Measurements from ENCODE around the gene PAAF1.

Gene PAAF1

DNA sequence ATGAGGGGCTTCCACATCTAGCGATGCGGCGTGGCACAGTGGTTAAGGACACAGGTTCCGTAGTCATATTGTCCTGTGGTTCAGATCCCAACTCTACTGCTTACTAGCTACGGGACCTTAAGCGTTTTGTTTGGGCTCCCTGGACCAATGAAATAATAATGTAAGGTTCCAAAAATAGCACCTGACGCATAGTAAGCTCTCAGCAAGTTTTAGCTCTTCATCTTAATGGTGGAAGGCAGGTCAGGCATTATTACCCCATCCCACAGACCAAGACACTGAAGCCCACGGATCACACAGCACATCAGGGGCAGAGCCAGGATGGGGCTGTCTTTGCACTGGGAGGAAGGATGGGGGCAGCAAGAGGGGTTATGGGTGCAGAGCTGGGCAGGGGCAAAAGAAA, 87.1 kb downstream of the PAAF1 start:
- Histone ChIP-seq H3K4me1 (ENCODE audit: control insufficient read depth, insufficient read depth, low read depth, low read length) (peaks cover 8% of the 10 kb centered on the region), H3K36me3 (ENCODE audit: control insufficient read depth in 1 of 2, insufficient read depth in 2 of 2, low read depth in 1 of 2, low read length in 2 of 2) (peaks cover 0 to 23% of the 10 kb centered on the region in 2 experiments), H3K23ac (ENCODE audit: low read length in 2 of 2) (peak overlapping the region in 1 of 2 experiments; percentile 10), H2BK120ac (ENCODE audit: low read depth, low read length) (peak overlapping the region; percentile 54), H2BK5ac (ENCODE audit: low read depth, low read length, poor library complexity, severe bottlenecking) (peak overlapping the region; percentile 36), H3K4me3 (ENCODE audit: insufficient read depth in 1 of 2, low read depth in 1 of 2, low read length in 2 of 2) (no peak overlapping the region), H2AK5ac (ENCODE audit: low read length, severe bottlenecking) (no peak overlapping the region), H2BK15ac (ENCODE audit: low read depth, poor library complexity, severe bottlenecking) (no peak overlapping the region), H4K8ac (ENCODE audit: low read length) (no peak overlapping the region), H3K27me3 (ENCODE audit: control insufficient read depth in 1 of 2, insufficient read depth in 1 of 2, low read length in 2 of 2) (peaks cover 0 to 34% of the 10 kb centered on the region in 2 experiments), H2BK12ac (ENCODE audit: low read length in 2 of 2) (peak overlapping the region in 1 of 2 experiments; percentile 38), H3K18ac (ENCODE audit: low read depth in 1 of 2, low read length in 2 of 2) (no peak overlapping the region), H3K27ac (ENCODE audit: low read length, poor library complexity, severe bottlenecking) (no peak overlapping the region), H3K9ac (ENCODE audit: low read length) (peak overlapping the region; percentile 18), H3K4me2 (ENCODE audit: low read length, poor library complexity, severe bottlenecking) (no peak overlapping the region), H3K9me3 (ENCODE audit: control insufficient read depth, low read length) (no peaks in the 10 kb centered on the region), H3K79me1 (replicated peaks; ENCODE audit: low read length, poor library complexity, severe bottlenecking) (peaks cover 4% of the 10 kb centered on the region), H3K14ac (ENCODE audit: low read length in 2 of 2) (no peak overlapping the region), H3K4ac (ENCODE audit: low read depth in 1 of 2, low read length in 2 of 2) (no peak overlapping the region), H2AFZ (ENCODE audit: low read depth, low read length) (no peak overlapping the region), H4K91ac (ENCODE audit: low read length) (peak overlapping the region; percentile 18)
- no peak for DNase-seq
- 84% methylated on average over 8 of the region's 8 CpGs for WGBS

DNA sequence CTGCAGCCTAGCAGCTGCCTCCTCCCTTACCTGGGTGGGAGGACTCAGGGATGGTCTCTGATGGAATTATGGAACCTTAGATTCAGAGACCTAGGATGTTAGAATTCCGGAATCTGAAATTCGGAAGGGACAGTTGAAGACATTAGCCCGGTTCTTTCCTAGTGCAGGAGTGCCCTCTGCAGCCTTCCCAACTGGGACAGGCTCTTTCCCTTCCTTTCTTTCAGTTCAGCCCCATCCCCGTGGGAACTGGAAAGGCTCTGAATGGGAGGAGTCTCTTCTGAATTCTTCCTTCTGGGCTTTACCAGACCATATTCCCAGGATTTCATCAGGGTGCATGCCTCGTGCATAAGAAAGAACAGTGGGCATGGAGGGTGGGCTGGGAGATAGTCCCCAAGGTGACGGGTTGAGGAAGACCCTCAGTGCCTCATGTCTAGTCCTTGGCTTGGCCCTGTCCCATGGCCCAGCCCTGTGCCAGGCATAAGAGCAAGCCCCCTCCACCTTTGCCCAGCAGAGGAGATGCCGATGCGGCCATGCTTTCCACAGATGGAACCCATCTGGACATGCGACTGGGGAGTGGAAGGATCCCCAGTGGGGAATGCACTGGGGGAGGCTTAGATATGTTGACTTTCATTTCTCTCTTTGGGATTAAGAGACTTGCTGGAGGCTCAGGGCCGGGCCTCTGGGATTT, 88.4 kb downstream of the PAAF1 start:
- Histone ChIP-seq H2BK5ac (ENCODE audit: low read depth, low read length, poor library complexity, severe bottlenecking) (no peak overlapping the region), H4K91ac (ENCODE audit: low read length) (no peak overlapping the region), H3K27me3 (ENCODE audit: control insufficient read depth in 1 of 2, insufficient read depth in 1 of 2, low read length in 2 of 2) (peaks cover 0 to 34% of the 10 kb centered on the region in 2 experiments), H3K27ac (ENCODE audit: low read length, poor library complexity, severe bottlenecking) (no peak overlapping the region), H2BK15ac (ENCODE audit: low read depth, poor library complexity, severe bottlenecking) (no peak overlapping the region), H3K79me1 (replicated peaks; ENCODE audit: low read length, poor library complexity, severe bottlenecking) (peaks cover 4% of the 10 kb centered on the region), H3K4me2 (ENCODE audit: low read length, poor library complexity, severe bottlenecking) (no peak overlapping the region), H3K23ac (ENCODE audit: low read length in 2 of 2) (no peak overlapping the region), H3K14ac (ENCODE audit: low read length in 2 of 2) (no peak overlapping the region), H2AK5ac (ENCODE audit: low read length, severe bottlenecking) (no peak overlapping the region), H3K9me3 (ENCODE audit: control insufficient read depth, low read length) (no peaks in the 10 kb centered on the region), H3K4ac (ENCODE audit: low read depth in 1 of 2, low read length in 2 of 2) (no peak overlapping the region), H3K36me3 (ENCODE audit: control insufficient read depth in 1 of 2, insufficient read depth in 2 of 2, low read depth in 1 of 2, low read length in 2 of 2) (peaks cover 0 to 19% of the 10 kb centered on the region in 2 experiments), H4K8ac (ENCODE audit: low read length) (no peak overlapping the region), H2BK12ac (ENCODE audit: low read length in 2 of 2) (no peak overlapping the region), H3K4me1 (ENCODE audit: control insufficient read depth, insufficient read depth, low read depth, low read length) (peaks cover 8% of the 10 kb centered on the region), H2BK120ac (ENCODE audit: low read depth, low read length) (no peak overlapping the region), H3K9ac (ENCODE audit: low read length) (no peak overlapping the region), H3K18ac (ENCODE audit: low read depth in 1 of 2, low read length in 2 of 2) (no peak overlapping the region), H3K4me3 (ENCODE audit: insufficient read depth in 1 of 2, low read depth in 1 of 2, low read length in 2 of 2) (no peak overlapping the region), H2AFZ (ENCODE audit: low read depth, low read length) (no peak overlapping the region)
- peak; percentile 19 for DNase-seq
- 91% methylated on average over 8 of the region's 10 CpGs for WGBS

DNA sequence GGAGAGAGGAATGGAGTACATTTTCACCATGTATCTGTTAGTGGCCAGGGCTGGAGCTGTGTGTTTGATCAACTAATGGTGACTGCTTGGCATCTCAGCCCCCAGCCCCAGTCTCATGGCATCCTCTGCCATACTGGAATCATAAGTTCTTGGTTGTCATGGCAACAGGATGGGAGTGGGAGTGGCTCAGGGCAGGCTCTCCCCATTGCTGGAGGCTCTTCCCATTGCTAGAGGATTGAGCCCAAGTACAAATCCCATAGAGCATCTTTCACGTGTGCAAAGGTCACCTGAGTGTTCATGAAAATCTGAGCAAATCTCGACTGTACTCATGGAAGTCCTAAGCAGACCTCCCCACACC, 88.9 kb downstream of the PAAF1 start:
- Histone ChIP-seq H3K27ac (ENCODE audit: low read length, poor library complexity, severe bottlenecking) (no peak overlapping the region), H2BK12ac (ENCODE audit: low read length in 2 of 2) (no peak overlapping the region), H2AK5ac (ENCODE audit: low read length, severe bottlenecking) (no peak overlapping the region), H4K8ac (ENCODE audit: low read length) (no peak overlapping the region), H3K4me2 (ENCODE audit: low read length, poor library complexity, severe bottlenecking) (no peak overlapping the region), H2BK120ac (ENCODE audit: low read depth, low read length) (no peak overlapping the region), H3K14ac (ENCODE audit: low read length in 2 of 2) (no peak overlapping the region), H2AFZ (ENCODE audit: low read depth, low read length) (no peak overlapping the region), H3K36me3 (ENCODE audit: control insufficient read depth in 1 of 2, insufficient read depth in 2 of 2, low read depth in 1 of 2, low read length in 2 of 2) (peaks cover 0 to 19% of the 10 kb centered on the region in 2 experiments), H3K18ac (ENCODE audit: low read depth in 1 of 2, low read length in 2 of 2) (no peak overlapping the region), H3K9me3 (ENCODE audit: control insufficient read depth, low read length) (no peaks in the 10 kb centered on the region), H2BK5ac (ENCODE audit: low read depth, low read length, poor library complexity, severe bottlenecking) (no peak overlapping the region), H3K23ac (ENCODE audit: low read length in 2 of 2) (no peak overlapping the region), H4K91ac (ENCODE audit: low read length) (no peak overlapping the region), H3K27me3 (ENCODE audit: control insufficient read depth in 1 of 2, insufficient read depth in 1 of 2, low read length in 2 of 2) (peaks cover 0 to 34% of the 10 kb centered on the region in 2 experiments), H2BK15ac (ENCODE audit: low read depth, poor library complexity, severe bottlenecking) (no peak overlapping the region), H3K4me1 (ENCODE audit: control insufficient read depth, insufficient read depth, low read depth, low read length) (peaks cover 8% of the 10 kb centered on the region), H3K9ac (ENCODE audit: low read length) (no peak overlapping the region), H3K79me1 (replicated peaks; ENCODE audit: low read length, poor library complexity, severe bottlenecking) (peaks cover 4% of the 10 kb centered on the region), H3K4ac (ENCODE audit: low read depth in 1 of 2, low read length in 2 of 2) (no peak overlapping the region), H3K4me3 (ENCODE audit: insufficient read depth in 1 of 2, low read depth in 1 of 2, low read length in 2 of 2) (no peak overlapping the region)
- no peak for DNase-seq
- WGBS, result 89% methylated on average over 1 of the region's 2 CpGs

DNA sequence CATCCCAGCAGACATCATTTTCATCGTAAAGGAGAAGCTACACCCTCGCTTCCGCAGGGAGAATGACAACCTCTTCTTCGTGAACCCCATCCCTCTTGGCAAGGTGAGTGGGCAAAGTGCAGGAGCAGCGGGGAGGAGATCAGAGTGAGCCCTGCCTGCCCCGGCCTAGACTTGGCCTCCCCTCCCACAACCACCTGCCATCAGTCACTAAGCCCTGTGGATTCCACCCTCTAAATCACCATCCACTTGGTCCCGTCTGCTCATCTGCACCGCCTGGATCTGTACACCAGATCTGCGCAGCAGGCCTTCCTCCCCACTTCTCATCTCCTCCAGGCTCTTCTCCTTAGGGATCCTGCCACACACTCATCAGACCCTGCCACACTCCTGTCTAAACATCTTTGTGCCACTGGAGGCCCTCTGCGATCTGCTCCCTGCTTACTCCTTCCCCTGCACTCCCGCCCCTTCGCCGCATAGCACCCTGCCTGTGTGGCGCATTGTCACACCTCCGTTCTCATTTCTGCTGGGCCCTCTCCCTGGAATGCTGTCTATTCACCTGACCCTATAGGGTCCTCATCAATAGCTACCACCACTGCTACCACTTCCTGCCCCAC, 91.7 kb downstream of the PAAF1 start:
- H3K9ac ChIP-seq (ENCODE audit: low read length), result no peak overlapping the region
- no peak overlapping the region for H3K18ac ChIP-seq (ENCODE audit: low read depth in 1 of 2, low read length in 2 of 2)
- WGBS, result 90% methylated on average over 15 of the region's 15 CpGs
- peaks cover 0 to 27% of the 10 kb centered on the region in 2 experiments for H3K27me3 ChIP-seq (ENCODE audit: control insufficient read depth in 1 of 2, insufficient read depth in 1 of 2, low read length in 2 of 2)
- no peak overlapping the region for H3K4ac ChIP-seq (ENCODE audit: low read depth in 1 of 2, low read length in 2 of 2)
- no peak overlapping the region for H3K23ac ChIP-seq (ENCODE audit: low read length in 2 of 2)
- H2BK12ac ChIP-seq (ENCODE audit: low read length in 2 of 2), result no peak overlapping the region
- H2AK5ac ChIP-seq (ENCODE audit: low read length, severe bottlenecking), result no peak overlapping the region
- no peak overlapping the region for H4K91ac ChIP-seq (ENCODE audit: low read length)
- no peak overlapping the region for H2BK120ac ChIP-seq (ENCODE audit: low read depth, low read length)
- peaks cover 4% of the 10 kb centered on the region for H3K79me1 ChIP-seq (replicated peaks; ENCODE audit: low read length, poor library complexity, severe bottlenecking)
- no peak overlapping the region for H2BK15ac ChIP-seq (ENCODE audit: low read depth, poor library complexity, severe bottlenecking)
- H2BK5ac ChIP-seq (ENCODE audit: low read depth, low read length, poor library complexity, severe bottlenecking), result no peak overlapping the region
- H3K36me3 ChIP-seq (ENCODE audit: control insufficient read depth in 1 of 2, insufficient read depth in 2 of 2, low read depth in 1 of 2, low read length in 2 of 2), result peaks cover 0 to 21% of the 10 kb centered on the region in 2 experiments
- H4K8ac ChIP-seq (ENCODE audit: low read length), result no peak overlapping the region
- no peak overlapping the region for H3K4me2 ChIP-seq (ENCODE audit: low read length, poor library complexity, severe bottlenecking)
- peaks cover 7% of the 10 kb centered on the region for H3K4me1 ChIP-seq (ENCODE audit: control insufficient read depth, insufficient read depth, low read depth, low read length)
- no peak overlapping the region for H2AFZ ChIP-seq (ENCODE audit: low read depth, low read length)
- no peak overlapping the region for H3K27ac ChIP-seq (ENCODE audit: low read length, poor library complexity, severe bottlenecking)
- H3K9me3 ChIP-seq (ENCODE audit: control insufficient read depth, low read length), result no peaks in the 10 kb centered on the region
- DNase-seq, result no peak
- H3K14ac ChIP-seq (ENCODE audit: low read length in 2 of 2), result no peak overlapping the region
- no peak overlapping the region for H3K4me3 ChIP-seq (ENCODE audit: insufficient read depth in 1 of 2, low read depth in 1 of 2, low read length in 2 of 2)
